Neural cell (in vitro differentiated cells): Measurements from ENCODE around the gene CEMIP2. TPM values are rescaled to one million over a fixed set of nuclear protein-coding genes. Genes with fewer than 3 reads are reported as not detected.

Experiments used
- H2AFZ ChIP-seq: fragments of 200-600, 300-800 bp; sonication (generic), shearing (Covaris generic); 2 replicates; pipeline ENCODE4 v1.6.0; 2014; ENCODE audit warnings: low read depth, mild to moderate bottlenecking, antibody characterized with exemption, low read length, moderate library complexity
- H3F3A ChIP-seq: fragments of 200-600 bp; shearing (Covaris generic); 2 replicates; pipeline ENCODE4 v1.6.1; 2016; ENCODE audit warnings: mild to moderate bottlenecking, moderate library complexity, mixed read lengths, antibody characterized with exemption, low read length; ENCODE audit not compliant: insufficient read depth, poor library complexity, severe bottlenecking
- H3K27ac ChIP-seq: fragments of 200-600, 300-800 bp; sonication (generic), shearing (Covaris generic); 2 replicates; pipeline ENCODE4 v1.5.1; 2014; ENCODE audit warnings: mild to moderate bottlenecking, low read length, moderate library complexity
- H3K27me3 ChIP-seq: fragments of 300-800, 200-600 bp; sonication (generic), shearing (Covaris generic); 2 replicates; pipeline ENCODE4 v1.6.0; 2014; ENCODE audit warnings: mild to moderate bottlenecking, low read depth, low read length, moderate library complexity; ENCODE audit not compliant: insufficient read depth
- H3K36me3 ChIP-seq: fragments of 300-800, 200-600 bp; sonication (generic), shearing (Covaris generic); 2 replicates; pipeline ENCODE4 v1.5.1; 2014; ENCODE audit warnings: mild to moderate bottlenecking, antibody characterized with exemption, low read length, moderate library complexity; ENCODE audit not compliant: insufficient read depth
- H3K4me2 ChIP-seq: fragments of 300-800, 200-600 bp; sonication (generic), shearing (Covaris generic); 2 replicates; pipeline ENCODE4 v1.6.0; 2014; ENCODE audit warnings: mild to moderate bottlenecking, low read length
- H3K4me3 ChIP-seq: fragments of 300-800, 200-600 bp; sonication (generic), shearing (Covaris generic); 2 replicates; pipeline ENCODE4 v1.5.1; 2014; ENCODE audit warnings: mild to moderate bottlenecking, low read length, moderate library complexity
- H3K79me2 ChIP-seq: fragments of 200-600 bp; shearing (Covaris generic); replicated peaks from 2 replicates; pipeline ENCODE4 v1.6.0; 2014; ENCODE audit warnings: mild to moderate bottlenecking, low read length, moderate library complexity; ENCODE audit not compliant: insufficient read depth
- H3K9ac ChIP-seq: fragments of 300-800, 200-600 bp; sonication (generic), shearing (Covaris generic); 2 replicates; pipeline ENCODE4 v1.6.1; 2016; ENCODE audit warnings: mild to moderate bottlenecking, low read length, mixed read lengths
- H3K9me2 ChIP-seq: fragments of 200-600 bp; shearing (Covaris generic); 2 replicates; pipeline ENCODE4 v1.6.1; 2016; ENCODE audit warnings: mild to moderate bottlenecking, low read length, mixed read lengths; ENCODE audit not compliant: insufficient read depth
- H3K9me3 ChIP-seq: fragments of 200-600, 300-800 bp; sonication (generic), shearing (Covaris generic); 2 replicates; pipeline ENCODE4 v1.6.1; 2016; ENCODE audit warnings: mild to moderate bottlenecking, mixed run types, low read length, moderate library complexity, mixed read lengths
- H4K20me1 ChIP-seq: fragments of 200-600 bp; shearing (Covaris generic); 2 replicates; pipeline ENCODE4 v1.6.1; 2016; ENCODE audit warnings: mild to moderate bottlenecking, mixed run types; ENCODE audit not compliant: insufficient read depth
- CTCF ChIP-seq: fragments of 450-650 bp; IDR thresholded peaks from 2 replicates; pipeline ENCODE4 v1.5.1; 2014; ENCODE audit warnings: antibody characterized with exemption, mild to moderate bottlenecking, moderate library complexity; ENCODE audit not compliant: poor library complexity, severe bottlenecking
- EP300 ChIP-seq: fragments of 450-650 bp; conservative IDR thresholded peaks from 2 replicates; pipeline ENCODE4 v1.6.1; 2014; ENCODE audit warnings: antibody characterized with exemption, mild to moderate bottlenecking, moderate library complexity; ENCODE audit not compliant: poor library complexity, severe bottlenecking
- EZH2 ChIP-seq: fragments of 200-600, 300-800 bp; shearing (Covaris generic), sonication (generic); IDR thresholded peaks from 2 replicates; pipeline ENCODE4 v1.6.1; 2014; ENCODE audit warnings: antibody characterized with exemption, low read length, borderline replicate concordance, mild to moderate bottlenecking; ENCODE audit not compliant: insufficient read depth, poor library complexity, severe bottlenecking
- MXI1 ChIP-seq: fragments of 450-650 bp; conservative IDR thresholded peaks from 2 replicates; pipeline ENCODE4 v1.6.1; 2014; ENCODE audit warnings: antibody characterized with exemption, mild to moderate bottlenecking; ENCODE audit not compliant: poor library complexity, severe bottlenecking
- POLR2AphosphoS5 ChIP-seq: IDR thresholded peaks from 2 replicates; pipeline ENCODE4 v1.6.1; 2012
- RAD21 ChIP-seq: fragments of 450-650 bp; conservative IDR thresholded peaks from 2 replicates; pipeline ENCODE4 v1.6.1; 2014; ENCODE audit warnings: antibody characterized with exemption, mild to moderate bottlenecking, moderate library complexity
- REST ChIP-seq: IDR thresholded peaks from 2 replicates; pipeline ENCODE4 v1.6.1; 2012; ENCODE audit warnings: borderline replicate concordance
- SMC3 ChIP-seq: fragments of 450-650 bp; conservative IDR thresholded peaks from 2 replicates; pipeline ENCODE4 v1.6.1; 2014; ENCODE audit warnings: antibody characterized with exemption, mild to moderate bottlenecking, moderate library complexity; ENCODE audit not compliant: poor library complexity
- TAF1 ChIP-seq: IDR thresholded peaks from 2 replicates; pipeline ENCODE4 v1.6.1; 2012; ENCODE audit warnings: low read depth
- polyA plus RNA-seq: library from polyadenylated mRNA; depleted of rRNA; stranded (reverse); fragments of >200 nt; gene quantifications from 2 replicates; pipeline ENCODE4 v1.2.3, GENCODE V29; 2014

CEMIP2 gene
- polyA plus RNA-seq, 1 donor from 2014 or later, result 11.3 TPM

DNA sequence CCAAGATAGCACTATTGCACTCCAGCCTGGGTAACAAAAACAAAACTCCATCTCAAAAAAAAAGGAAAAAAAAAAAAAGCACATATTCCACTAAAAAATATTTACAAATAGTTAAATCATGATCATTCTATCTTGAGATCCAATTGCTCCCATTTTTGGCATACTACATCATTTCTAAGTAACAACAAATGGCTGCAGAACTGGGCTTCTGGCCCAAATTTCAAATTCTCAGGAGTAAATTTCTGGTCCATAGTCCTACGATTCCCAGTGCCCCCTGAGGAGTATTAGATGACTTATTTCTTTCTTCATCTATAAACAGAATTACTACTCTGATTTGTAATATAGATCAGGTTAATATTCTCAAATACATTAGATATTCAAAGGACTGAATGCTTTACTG lies 62.1 kb downstream of the CEMIP2 start:
- no peaks in the 10 kb centered on the region for H3F3A ChIP-seq
- H3K27me3 ChIP-seq, result no peaks in the 10 kb centered on the region
- H3K36me3 ChIP-seq, result peaks cover 9% of the 10 kb centered on the region
- no peak for TF ChIP-seq MXI1
- TF ChIP-seq RAD21, result no peak
- TF ChIP-seq TAF1, result no peak
- no peak for TF ChIP-seq EP300
- no peak for TF ChIP-seq POLR2AphosphoS5
- no peak for TF ChIP-seq REST
- TF ChIP-seq CTCF, result no peak
- TF ChIP-seq SMC3, result no peak
- TF ChIP-seq EZH2, result no peak
- no peak overlapping the region for H3K4me3 ChIP-seq
- H3K9me2 ChIP-seq, result no peaks in the 10 kb centered on the region
- no peaks in the 10 kb centered on the region for H4K20me1 ChIP-seq
- no peak overlapping the region for H2AFZ ChIP-seq
- no peak overlapping the region for H3K9ac ChIP-seq
- no peak overlapping the region for H3K4me2 ChIP-seq
- H3K9me3 ChIP-seq, result no peaks in the 10 kb centered on the region
- no peaks in the 10 kb centered on the region for H3K79me2 ChIP-seq
- no peak overlapping the region for H3K27ac ChIP-seq

DNA sequence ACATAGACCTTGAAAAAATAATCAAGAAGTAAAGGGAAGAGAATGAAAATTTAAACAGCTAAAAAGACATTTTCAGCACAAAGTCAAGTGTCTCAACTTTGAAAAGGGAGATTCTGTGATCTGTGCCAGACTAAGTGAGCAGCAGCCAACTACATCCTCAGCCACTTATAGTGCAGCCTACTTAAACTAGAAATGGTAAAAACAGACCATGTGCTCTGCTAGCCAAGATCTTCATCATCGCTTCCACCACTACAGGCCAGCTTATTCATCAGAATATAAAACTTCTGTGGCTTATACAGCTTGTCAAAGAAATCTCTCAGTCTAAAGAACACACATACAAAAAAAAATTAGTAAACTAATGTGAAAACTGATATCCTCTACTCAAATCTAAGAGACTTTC lies 63.5 kb downstream of the CEMIP2 start:
- Histone ChIP-seq H4K20me1 (no peaks in the 10 kb centered on the region), H3F3A (no peaks in the 10 kb centered on the region), H2AFZ (no peak overlapping the region), H3K27me3 (no peaks in the 10 kb centered on the region), H3K4me3 (no peak overlapping the region), H3K9me2 (no peaks in the 10 kb centered on the region), H3K36me3 (peaks cover 4% of the 10 kb centered on the region), H3K79me2 (no peaks in the 10 kb centered on the region), H3K27ac (no peak overlapping the region), H3K4me2 (no peak overlapping the region), H3K9me3 (no peaks in the 10 kb centered on the region), H3K9ac (no peak overlapping the region)
- TF ChIP-seq EP300 (no peak), EZH2 (no peak), REST (no peak), MXI1 (no peak), CTCF (no peak), TAF1 (no peak), SMC3 (no peak), POLR2AphosphoS5 (no peak), RAD21 (no peak)
